Measurements from ENCODE around the gene PGLYRP1.

Gene PGLYRP1

DNA sequence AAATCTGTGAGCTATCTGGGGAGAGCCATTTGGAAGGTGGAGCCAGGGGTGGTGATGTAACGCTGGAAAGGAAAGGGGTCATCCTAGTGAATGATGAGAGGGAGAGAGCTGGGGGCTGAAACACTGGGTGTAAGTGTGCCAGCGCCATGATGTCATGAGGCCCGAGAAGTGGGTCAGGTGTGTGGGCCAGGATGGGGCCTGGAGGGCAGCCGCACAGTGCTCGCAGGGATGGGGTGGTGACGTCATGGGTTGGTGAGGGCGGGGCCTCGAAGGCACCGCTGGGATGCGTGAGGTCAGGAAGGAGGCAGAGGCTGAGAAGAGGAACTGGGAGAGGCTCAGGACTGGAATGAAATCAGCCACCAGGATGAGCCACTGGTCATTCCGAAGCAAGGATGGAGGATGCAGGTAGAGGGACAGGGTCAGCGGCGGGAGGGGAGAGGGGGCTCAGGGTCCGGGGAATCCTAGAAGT, 23.2 kb downstream of the PGLYRP1 start (continued):
- no peak; the same call in none of the 2 replicates for TF ChIP-seq EGR2 (tag by site-specific recombination; IDR thresholded peaks at IDR 0.05; ENCODE audit: low read depth)
- no peak for TF ChIP-seq ZNF354C (tag by site-specific recombination; IDR thresholded peaks at IDR 0.05; ENCODE audit: borderline replicate concordance, low read depth)
- peak; percentile 100 for TF ChIP-seq ZNF629 (tag by site-specific recombination; IDR thresholded peaks at IDR 0.05)
- peak; percentile 15; the same call in 1 of the 2 replicates for TF ChIP-seq ZNF324 (tag by site-specific recombination; IDR thresholded peaks at IDR 0.05)
- no peak for TF ChIP-seq IKZF3 (tag by site-specific recombination; IDR thresholded peaks at IDR 0.05)
- no peak for TF ChIP-seq ZNF664 (tag by site-specific recombination; IDR thresholded peaks at IDR 0.05)
- TF ChIP-seq SCRT2 (tag by site-specific recombination; IDR thresholded peaks at IDR 0.05): 0 out of 2 replicates have a peak, but pooled peaks have one; percentile 15
- TF ChIP-seq ZNF555 (tag by site-specific recombination; conservative IDR thresholded peaks at IDR 0.05): no peak
- TF ChIP-seq ZNF239 (tag by site-specific recombination; IDR thresholded peaks at IDR 0.05): no peak; the same call in 1 of the 2 replicates
- peak; percentile 65; the same call in 1 of the 2 replicates for TF ChIP-seq ZNF600 (tag by site-specific recombination; IDR thresholded peaks at IDR 0.05)
- TF ChIP-seq ZNF26 (tag by site-specific recombination; IDR thresholded peaks at IDR 0.05): no peak
- no peak for TF ChIP-seq ZNF610 (tag by site-specific recombination; IDR thresholded peaks at IDR 0.05; ENCODE audit: borderline replicate concordance)
- 0 out of 2 replicates have a peak, but pooled peaks have one; percentile 32 for TF ChIP-seq ZNF416 (tag by site-specific recombination; IDR thresholded peaks at IDR 0.05)
- TF ChIP-seq SP3 (tag by site-specific recombination; IDR thresholded peaks at IDR 0.05): peak; percentile 82
- TF ChIP-seq ZNF335 (tag by site-specific recombination; conservative IDR thresholded peaks at IDR 0.05): peak; percentile 64
- TF ChIP-seq ZNF677 (tag by site-specific recombination; IDR thresholded peaks at IDR 0.05): no peak
- TF ChIP-seq ZNF791 (tag by site-specific recombination; IDR thresholded peaks at IDR 0.05): 0 out of 2 replicates have a peak, but pooled peaks have one; percentile 39
- peak; percentile 49; the same call in 1 of the 2 replicates for TF ChIP-seq ZNF660 (tag by site-specific recombination; IDR thresholded peaks at IDR 0.05)
- TF ChIP-seq ZNF76 (tag by site-specific recombination; IDR thresholded peaks at IDR 0.05; ENCODE audit: borderline replicate concordance, low read depth): peak; percentile 78; the same call in 1 of the 2 replicates
- TF ChIP-seq ZFP41 (tag by site-specific recombination; IDR thresholded peaks at IDR 0.05; ENCODE audit: borderline replicate concordance): no peak
- TF ChIP-seq ZNF544 (tag by site-specific recombination; IDR thresholded peaks at IDR 0.05): no peak
- peak; percentile 96 for TF ChIP-seq ZBTB48 (tag by site-specific recombination; IDR thresholded peaks at IDR 0.05)
- TF ChIP-seq YY2 (tag by site-specific recombination; IDR thresholded peaks at IDR 0.05): peak; percentile 73; the same call in 1 of the 2 replicates
- no peak for TF ChIP-seq ZNF558 (tag by site-specific recombination; IDR thresholded peaks at IDR 0.05)
- no peak for TF ChIP-seq ZNF626 (tag by site-specific recombination; IDR thresholded peaks at IDR 0.05)
- TF ChIP-seq SCRT1 (tag by site-specific recombination; IDR thresholded peaks at IDR 0.05; ENCODE audit: borderline replicate concordance): no peak
- TF ChIP-seq ZEB2 (tag by site-specific recombination; IDR thresholded peaks at IDR 0.05): peak; percentile 90
- TF ChIP-seq GLIS1 (tag by site-specific recombination; IDR thresholded peaks at IDR 0.05): peak; percentile 61
- no peak for TF ChIP-seq REPIN1 (tag by site-specific recombination; IDR thresholded peaks at IDR 0.05; ENCODE audit: low read depth)
- no peak for TF ChIP-seq ZNF837 (tag by site-specific recombination; IDR thresholded peaks at IDR 0.05)
- no peak for TF ChIP-seq ZNF404 (tag by site-specific recombination; IDR thresholded peaks at IDR 0.05)
- TF ChIP-seq PRDM6 (tag by site-specific recombination; IDR thresholded peaks at IDR 0.05): no peak

Measured in HEK293 (cell line).